Esophagus squamous epithelium (tissue), 4 donors: Measurements from ENCODE around the gene TTC28.

Experiments used
- CTCF ChIP-seq, 6 experiments: fragments of 450-650 bp in 4 of 6; fragments of 200-600 bp in 2 of 6; sonication (generic) in 2 of 6; IDR thresholded peaks; one replicate each; pipeline ENCODE4 v1.5.1; 2016 to 2019; ENCODE audit warnings: antibody characterized with exemption in 6 of 6, mild to moderate bottlenecking in 4 of 6, moderate library complexity in 4 of 6
- POLR2A ChIP-seq, 4 donors: fragments of 450-650 bp; IDR thresholded peaks; one replicate each; pipeline ENCODE4 v1.6.1; 2017; ENCODE audit warnings: antibody characterized with exemption in 4 of 4, mild to moderate bottlenecking in 4 of 4, moderate library complexity in 3 of 4

- no peak for TF ChIP-seq POLR2A (IDR thresholded peaks at IDR 0.05)
- no peak for TF ChIP-seq CTCF (IDR thresholded peaks at IDR 0.05)
These were observed 745.6 kb downstream of the TTC28 start for GRCh38 chr22:27934069-27934468.
